ENCODE measurements around the gene RRP1. TPM values are rescaled to one million over a fixed set of nuclear protein-coding genes. Genes with fewer than 3 reads are reported as not detected.

Gene RRP1
- total and polyA plus RNA-seq, 10 of the 15 experiments (the other 5 are each of a cell fraction or from before 2014, with no cell fraction given): 0.34 to 70.8 (median 35.1) TPM

DNA sequence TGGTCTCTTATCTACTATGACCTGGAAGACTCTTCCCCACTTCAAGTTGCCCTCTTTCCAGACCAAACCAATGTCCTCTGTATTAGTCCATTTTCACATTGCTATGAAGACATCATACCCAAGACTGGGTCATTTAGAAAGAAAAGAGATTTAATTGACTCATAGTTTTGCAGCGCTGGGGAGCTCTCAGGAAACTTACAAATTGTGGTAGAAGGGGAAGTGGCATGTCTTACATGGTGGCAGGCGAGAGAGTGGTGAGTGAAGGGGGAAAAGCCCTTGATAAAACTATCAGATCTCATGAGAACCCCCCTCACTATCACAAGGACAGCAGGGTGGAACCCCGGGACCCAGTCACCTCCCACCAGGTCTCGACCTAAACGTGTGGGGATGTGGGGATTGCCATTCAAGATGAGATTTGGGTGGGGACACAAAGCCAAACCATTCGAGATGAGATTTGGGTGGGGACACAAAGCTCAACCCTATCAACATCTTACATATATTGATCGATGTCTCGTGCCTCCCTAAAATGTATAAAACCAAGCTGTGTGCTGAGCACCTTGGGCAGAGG, 61.4 kb downstream of the RRP1 start:
- Histone ChIP-seq H3K27me3 (replicated peaks in 1 of 2; ENCODE audit: control insufficient read depth in 2 of 2, insufficient read depth in 2 of 2, low read length in 1 of 2) (no peaks in the 10 kb centered on the region), H2AFZ (ENCODE audit: control insufficient read depth, low read depth, low read length) (no peak overlapping the region), H4K20me1 (ENCODE audit: control insufficient read depth, insufficient read depth) (no peaks in the 10 kb centered on the region), H3K9me3 (replicated peaks; ENCODE audit: control insufficient read depth, insufficient read depth, low read length) (peaks cover 6% of the 10 kb centered on the region; the same call in 2 of the 3 replicates), H3K79me2 (ENCODE audit: control insufficient read depth, insufficient read depth, low read length) (no peaks in the 10 kb centered on the region), H3K9ac (ENCODE audit: control insufficient read depth, insufficient read depth, low read length) (no peak overlapping the region), H3K27ac (ENCODE audit: control insufficient read depth, insufficient read depth) (no peak overlapping the region), H3K4me1 (ENCODE audit: control insufficient read depth, insufficient read depth, low read length) (peaks cover 12% of the 10 kb centered on the region), H3K36me3 (ENCODE audit: control insufficient read depth in 2 of 2, insufficient read depth in 2 of 2, low read length in 1 of 2) (no peaks in the 10 kb centered on the region), H3K4me2 (ENCODE audit: control insufficient read depth, insufficient read depth) (no peak overlapping the region), H3K4me3 (no peak overlapping the region)
- ATAC-seq (no peak), DNase-seq (ENCODE audit: low read depth, low spot score) (no peak), FAIRE-seq (no peak)
- ChIA-PET SMC1A (ENCODE audit: uncharacterized antibody, unreplicated experiment) (interaction anchor here (1.4 kb wide), 1 partner anchor 14 kb away, joined by 5 read pairs; no protein-coding TSS in a partner anchor), POLR2A (no interaction called here), RAD21 (ENCODE audit: unreplicated experiment) (no interaction called here), CTCF (no interaction called here)
- intact Hi-C loops (cut with micrococcal nuclease; ENCODE audit: unreplicated experiment): no loop called here
- in situ Hi-C loops (cut with MboI): no loop called here
- 38% methylated on average over 8 of the region's 8 CpGs for WGBS (ENCODE audit: insufficient coverage, insufficient replicate concordance, low lambda C conversion rate, missing lambda C conversion rate)
- BruUV-seq (replicated peaks): no TSS peak
- peak; percentile 58; the same call in 1 of the 2 replicates for TF ChIP-seq CBX5 (IDR thresholded peaks at IDR 0.05; ENCODE audit: low read depth)
- TF ChIP-seq, protein P1, sequence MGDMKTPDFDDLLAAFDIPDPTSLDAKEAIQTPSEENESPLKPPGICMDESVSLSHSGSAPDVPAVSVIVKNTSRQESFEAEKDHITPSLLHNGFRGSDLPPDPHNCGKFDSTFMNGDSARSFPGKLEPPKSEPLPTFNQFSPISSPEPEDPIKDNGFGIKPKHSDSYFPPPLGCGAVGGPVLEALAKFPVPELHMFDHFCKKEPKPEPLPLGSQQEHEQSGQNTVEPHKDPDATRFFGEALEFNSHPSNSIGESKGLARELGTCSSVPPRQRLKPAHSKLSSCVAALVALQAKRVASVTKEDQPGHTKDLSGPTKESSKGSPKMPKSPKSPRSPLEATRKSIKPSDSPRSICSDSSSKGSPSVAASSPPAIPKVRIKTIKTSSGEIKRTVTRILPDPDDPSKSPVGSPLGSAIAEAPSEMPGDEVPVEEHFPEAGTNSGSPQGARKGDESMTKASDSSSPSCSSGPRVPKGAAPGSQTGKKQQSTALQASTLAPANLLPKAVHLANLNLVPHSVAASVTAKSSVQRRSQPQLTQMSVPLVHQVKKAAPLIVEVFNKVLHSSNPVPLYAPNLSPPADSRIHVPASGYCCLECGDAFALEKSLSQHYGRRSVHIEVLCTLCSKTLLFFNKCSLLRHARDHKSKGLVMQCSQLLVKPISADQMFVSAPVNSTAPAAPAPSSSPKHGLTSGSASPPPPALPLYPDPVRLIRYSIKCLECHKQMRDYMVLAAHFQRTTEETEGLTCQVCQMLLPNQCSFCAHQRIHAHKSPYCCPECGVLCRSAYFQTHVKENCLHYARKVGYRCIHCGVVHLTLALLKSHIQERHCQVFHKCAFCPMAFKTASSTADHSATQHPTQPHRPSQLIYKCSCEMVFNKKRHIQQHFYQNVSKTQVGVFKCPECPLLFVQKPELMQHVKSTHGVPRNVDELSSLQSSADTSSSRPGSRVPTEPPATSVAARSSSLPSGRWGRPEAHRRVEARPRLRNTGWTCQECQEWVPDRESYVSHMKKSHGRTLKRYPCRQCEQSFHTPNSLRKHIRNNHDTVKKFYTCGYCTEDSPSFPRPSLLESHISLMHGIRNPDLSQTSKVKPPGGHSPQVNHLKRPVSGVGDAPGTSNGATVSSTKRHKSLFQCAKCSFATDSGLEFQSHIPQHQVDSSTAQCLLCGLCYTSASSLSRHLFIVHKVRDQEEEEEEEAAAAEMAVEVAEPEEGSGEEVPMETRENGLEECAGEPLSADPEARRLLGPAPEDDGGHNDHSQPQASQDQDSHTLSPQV (IDR thresholded peaks at IDR 0.05): no peak
- peak; percentile 16; the same call in 1 of the 2 replicates for TF ChIP-seq RUNX3 (IDR thresholded peaks at IDR 0.05; ENCODE audit: low read length)
- peak; percentile 44; the same call in 1 of the 2 replicates for TF ChIP-seq SPI1 (IDR thresholded peaks at IDR 0.05; ENCODE audit: borderline replicate concordance, insufficient read depth, low read depth, low read length)

All from GM12878 (cell line).